ENCODE results near the gene MIB1.

DNA sequence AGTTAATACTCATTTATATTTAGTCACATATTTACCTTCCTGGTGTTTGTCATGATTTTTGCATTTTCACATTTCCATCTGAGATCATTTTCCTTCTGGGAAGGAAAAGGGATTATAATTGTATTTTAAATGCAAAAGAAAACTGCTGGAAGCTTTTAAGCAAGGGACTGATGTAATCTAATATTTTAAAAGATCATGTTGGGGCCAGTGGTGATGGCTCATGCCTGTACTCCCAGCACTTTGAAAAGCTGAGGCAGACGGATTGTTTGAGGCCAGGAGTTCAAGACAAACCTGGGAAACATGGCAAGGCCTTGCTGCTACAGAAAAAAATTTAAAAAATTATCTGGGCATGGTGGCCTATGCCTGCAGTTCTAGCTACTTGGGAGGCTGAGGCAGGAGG lies 149.0 kb downstream of the MIB1 start:
- TF ChIP-seq, protein P1, sequence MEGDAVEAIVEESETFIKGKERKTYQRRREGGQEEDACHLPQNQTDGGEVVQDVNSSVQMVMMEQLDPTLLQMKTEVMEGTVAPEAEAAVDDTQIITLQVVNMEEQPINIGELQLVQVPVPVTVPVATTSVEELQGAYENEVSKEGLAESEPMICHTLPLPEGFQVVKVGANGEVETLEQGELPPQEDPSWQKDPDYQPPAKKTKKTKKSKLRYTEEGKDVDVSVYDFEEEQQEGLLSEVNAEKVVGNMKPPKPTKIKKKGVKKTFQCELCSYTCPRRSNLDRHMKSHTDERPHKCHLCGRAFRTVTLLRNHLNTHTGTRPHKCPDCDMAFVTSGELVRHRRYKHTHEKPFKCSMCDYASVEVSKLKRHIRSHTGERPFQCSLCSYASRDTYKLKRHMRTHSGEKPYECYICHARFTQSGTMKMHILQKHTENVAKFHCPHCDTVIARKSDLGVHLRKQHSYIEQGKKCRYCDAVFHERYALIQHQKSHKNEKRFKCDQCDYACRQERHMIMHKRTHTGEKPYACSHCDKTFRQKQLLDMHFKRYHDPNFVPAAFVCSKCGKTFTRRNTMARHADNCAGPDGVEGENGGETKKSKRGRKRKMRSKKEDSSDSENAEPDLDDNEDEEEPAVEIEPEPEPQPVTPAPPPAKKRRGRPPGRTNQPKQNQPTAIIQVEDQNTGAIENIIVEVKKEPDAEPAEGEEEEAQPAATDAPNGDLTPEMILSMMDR (conservative IDR thresholded peaks at IDR 0.05 in 1 of 2, IDR thresholded peaks at IDR 0.05 in 1 of 2; ENCODE audit: low read depth in 1 of 2, low read length in 2 of 2) = no peak
- no peak for TF ChIP-seq EZH2 (IDR thresholded peaks at IDR 0.05; ENCODE audit: low read length, missing control alignments)

Data from fibroblast of lung (primary cell).